Measurements from ENCODE around the gene PCBP3.
"Not testable (repeated sequence)": the region's sequence is repeated elsewhere in the genome, so short reads cannot be mapped to it uniquely, and the experiment has no call there.

Gene PCBP3

GRCh38 chr21:45698493-45699184 lies 55.1 kb downstream of the PCBP3 start:
- DNase-seq, result no peak

- DNase-seq, result no peak
These were observed 55.9 kb downstream of the PCBP3 start for GRCh38 chr21:45699251-45699942.

GRCh38 chr21:45699966-45700365 lies 56.4 kb downstream of the PCBP3 start:
- DNase-seq, result no peak

- DNase-seq, result no peak
These were observed 56.9 kb downstream of the PCBP3 start for GRCh38 chr21:45700461-45700860.

GRCh38 chr21:45704311-45705108 lies 61.0 kb downstream of the PCBP3 start:
- no peak for DNase-seq

GRCh38 chr21:45706299-45706698 lies 62.8 kb downstream of the PCBP3 start:
- DNase-seq, result no peak

- no peak for DNase-seq
These were observed 65.6 kb downstream of the PCBP3 start for GRCh38 chr21:45709173-45709572.

GRCh38 chr21:45709696-45710268 lies 66.3 kb downstream of the PCBP3 start:
- DNase-seq, result no peak

GRCh38 chr21:45710306-45710705 lies 66.8 kb downstream of the PCBP3 start:
- DNase-seq, result not testable (repeated sequence)

- DNase-seq, result no peak
These were observed 70.1 kb downstream of the PCBP3 start for GRCh38 chr21:45713613-45714012.

- no peak for DNase-seq
These were observed 71.9 kb downstream of the PCBP3 start for GRCh38 chr21:45715441-45715840.

- DNase-seq, result no peak
These were observed 74.9 kb downstream of the PCBP3 start for GRCh38 chr21:45718413-45718812.

GRCh38 chr21:45719177-45719802 lies 75.8 kb downstream of the PCBP3 start:
- no peak for DNase-seq

GRCh38 chr21:45720204-45720603 lies 76.7 kb downstream of the PCBP3 start:
- not testable (repeated sequence) for DNase-seq

GRCh38 chr21:45721671-45722070 lies 78.1 kb downstream of the PCBP3 start:
- no peak for DNase-seq

- DNase-seq, result no peak
These were observed 79.8 kb downstream of the PCBP3 start for GRCh38 chr21:45723049-45723958.

- DNase-seq, result no peak
These were observed 80.9 kb downstream of the PCBP3 start for GRCh38 chr21:45724345-45724961.

GRCh38 chr21:45724994-45725843 lies 81.7 kb downstream of the PCBP3 start:
- DNase-seq, result no peak

GRCh38 chr21:45725844-45726200 lies 82.3 kb downstream of the PCBP3 start:
- DNase-seq, result no peak

- no peak for DNase-seq
These were observed 82.9 kb downstream of the PCBP3 start for GRCh38 chr21:45726438-45726837.

Measured in retina (tissue), 1 donor.